Measurements from ENCODE around the gene NFKBIA. TPM values are rescaled to one million over a fixed set of nuclear protein-coding genes. Genes with fewer than 3 reads are reported as not detected.

NFKBIA gene
- total and polyA plus RNA-seq, 4 donors, result 39.3 to 90.7 (median 55.4) TPM

DNA sequence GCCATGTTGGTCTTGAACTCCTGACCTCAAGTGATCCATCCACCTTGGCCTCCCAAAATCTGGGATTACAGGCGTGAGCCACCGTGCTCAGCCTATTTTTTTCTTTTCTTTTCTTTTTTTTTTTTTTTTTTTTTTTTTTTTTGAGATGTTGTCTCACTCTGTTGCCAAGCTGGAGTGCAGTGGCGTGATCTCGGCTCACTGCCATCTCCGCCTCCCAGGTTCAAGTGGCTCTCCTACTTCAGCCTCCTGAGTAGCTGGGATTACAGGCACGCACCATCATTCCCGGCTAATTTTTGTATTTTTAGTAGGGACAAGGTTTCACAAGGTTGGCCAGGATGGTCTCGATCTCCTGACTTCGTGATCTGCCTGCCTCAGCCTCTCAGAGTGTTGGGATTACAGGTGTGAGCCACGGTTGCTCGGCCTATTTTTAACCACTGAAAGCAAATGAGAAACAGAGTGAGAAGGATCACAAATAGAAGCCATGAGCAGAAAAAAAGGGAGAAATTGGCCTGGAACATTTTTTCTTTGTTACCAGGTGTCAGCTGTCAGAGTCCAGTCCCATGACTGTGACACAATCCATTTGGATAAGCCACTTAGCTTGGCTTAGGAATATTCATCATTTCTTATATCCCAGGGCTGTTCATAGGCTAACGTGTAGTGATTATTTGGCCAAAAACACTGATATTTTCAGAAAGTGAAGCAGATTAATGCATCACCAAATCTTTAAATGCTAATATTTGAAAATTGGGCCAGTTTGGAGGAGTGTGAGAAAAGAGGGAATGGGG lies 7.9 kb upstream of the NFKBIA start:
- H3K4me3 ChIP-seq (ENCODE audit: low read depth, low read length), result no peak overlapping the region

DNA sequence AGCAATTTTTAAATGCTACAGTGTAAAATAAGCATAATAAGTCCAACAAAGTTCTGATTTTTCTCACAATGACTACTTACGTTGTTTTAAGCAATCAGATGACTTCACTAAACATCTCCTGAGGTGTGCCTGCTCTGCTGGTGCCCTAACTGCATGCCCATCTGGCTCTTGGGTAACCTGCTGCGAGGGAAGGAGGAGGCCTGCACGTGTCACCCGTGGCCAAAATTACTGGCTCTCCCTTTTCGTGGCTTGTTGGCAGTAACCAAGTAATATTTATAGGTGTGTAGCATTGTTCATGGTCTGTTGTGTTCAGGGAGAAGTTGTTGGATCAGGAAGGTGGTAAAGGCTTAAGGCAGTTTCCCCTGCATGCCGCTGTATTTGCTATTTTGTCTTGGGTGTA lies 6.3 kb upstream of the NFKBIA start:
- Histone ChIP-seq H3K9me3 (ENCODE audit: control insufficient read depth, insufficient read depth, low read length) (no peaks in the 10 kb centered on the region), H3K27me3 (ENCODE audit: control insufficient read depth, insufficient read depth, low read length) (no peaks in the 10 kb centered on the region), H3K4me3 (ENCODE audit: low read depth, low read length) (no peak overlapping the region), H3K36me3 (ENCODE audit: control insufficient read depth, insufficient read depth, low read length) (no peaks in the 10 kb centered on the region), H3K4me1 (ENCODE audit: control insufficient read depth, insufficient read depth, low read length) (peaks cover 3% of the 10 kb centered on the region), H3K27ac (ENCODE audit: low read depth, low read length) (no peak overlapping the region)
- 82% methylated on average over 6 of the region's 6 CpGs for WGBS (ENCODE audit: insufficient coverage)
- no peak for DNase-seq (ENCODE audit: low read depth in 4 of 6, low spot score in 6 of 6)

More for the DNA sequence above, 7.9 kb upstream of the NFKBIA start:
- H3K36me3 ChIP-seq (ENCODE audit: control insufficient read depth, insufficient read depth, low read length), result no peaks in the 10 kb centered on the region
- H3K9me3 ChIP-seq (ENCODE audit: control insufficient read depth, insufficient read depth, low read length), result no peaks in the 10 kb centered on the region
- WGBS (ENCODE audit: insufficient coverage), result 96% methylated on average over 7 of the region's 12 CpGs
- no peaks in the 10 kb centered on the region for H3K27me3 ChIP-seq (ENCODE audit: control insufficient read depth, insufficient read depth, low read length)
- H3K27ac ChIP-seq (ENCODE audit: low read depth, low read length), result no peak overlapping the region
- no peak for DNase-seq (ENCODE audit: low read depth in 4 of 6, low spot score in 6 of 6)
- H3K4me1 ChIP-seq (ENCODE audit: control insufficient read depth, insufficient read depth, low read length), result peaks cover 3% of the 10 kb centered on the region

DNA sequence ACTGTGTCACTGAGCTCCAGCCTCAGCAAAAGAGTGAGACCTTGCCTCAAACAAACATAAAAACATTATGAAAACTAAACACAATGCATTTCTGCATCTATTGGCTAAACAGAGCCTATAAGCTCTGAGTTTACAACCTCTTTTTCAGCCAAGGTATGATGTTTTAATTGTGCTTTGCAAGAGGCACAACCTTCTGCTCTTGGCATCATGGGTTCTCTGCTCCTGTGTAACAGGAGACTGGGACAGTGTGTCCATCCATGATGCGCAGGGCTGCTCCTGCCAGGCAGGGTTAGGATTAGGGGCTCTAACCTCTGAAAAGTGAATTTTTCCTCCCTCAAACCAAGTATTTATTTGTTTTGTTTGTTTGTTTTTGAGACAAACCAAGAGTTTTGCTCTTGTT lies 5.0 kb upstream of the NFKBIA start:
- no peak for DNase-seq (ENCODE audit: low read depth in 4 of 6, low spot score in 6 of 6)
- no peaks in the 10 kb centered on the region for H3K9me3 ChIP-seq (ENCODE audit: control insufficient read depth, insufficient read depth, low read length)
- no peaks in the 10 kb centered on the region for H3K27me3 ChIP-seq (ENCODE audit: control insufficient read depth, insufficient read depth, low read length)
- H3K4me1 ChIP-seq (ENCODE audit: control insufficient read depth, insufficient read depth, low read length), result peaks cover 15% of the 10 kb centered on the region
- H3K4me3 ChIP-seq (ENCODE audit: low read depth, low read length), result no peak overlapping the region
- H3K36me3 ChIP-seq (ENCODE audit: control insufficient read depth, insufficient read depth, low read length), result no peaks in the 10 kb centered on the region
- no peak overlapping the region for H3K27ac ChIP-seq (ENCODE audit: low read depth, low read length)
- 100% methylated on average over 1 of the region's 1 CpG for WGBS (ENCODE audit: insufficient coverage)

DNA sequence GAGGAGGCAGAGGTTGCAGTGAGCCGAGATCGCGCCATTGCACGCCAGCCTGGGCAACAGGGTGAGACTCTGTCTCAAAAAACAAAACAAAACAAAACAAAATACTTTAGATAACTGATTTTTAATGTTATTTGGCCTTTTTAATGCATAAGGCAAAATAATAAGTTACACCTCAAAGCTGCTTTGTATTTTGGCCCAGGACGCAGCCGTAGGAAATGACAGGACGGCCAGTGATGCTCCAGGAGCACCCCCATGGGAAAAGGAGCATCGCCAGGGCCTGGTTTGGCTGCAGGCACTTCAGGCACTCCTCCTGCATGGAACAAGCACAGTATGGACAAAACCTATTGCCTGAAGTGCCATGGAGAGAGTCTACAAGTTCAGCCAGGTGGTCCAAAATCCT lies 3.5 kb upstream of the NFKBIA start:
- Histone ChIP-seq H3K4me3 (ENCODE audit: low read depth, low read length) (no peak overlapping the region), H3K27ac (ENCODE audit: low read depth, low read length) (no peak overlapping the region), H3K4me1 (ENCODE audit: control insufficient read depth, insufficient read depth, low read length) (peaks cover 21% of the 10 kb centered on the region), H3K9me3 (ENCODE audit: control insufficient read depth, insufficient read depth, low read length) (no peaks in the 10 kb centered on the region), H3K27me3 (ENCODE audit: control insufficient read depth, insufficient read depth, low read length) (no peaks in the 10 kb centered on the region), H3K36me3 (ENCODE audit: control insufficient read depth, insufficient read depth, low read length) (peaks cover 8% of the 10 kb centered on the region)
- 93% methylated on average over 4 of the region's 8 CpGs for WGBS (ENCODE audit: insufficient coverage)
- no peak for DNase-seq (ENCODE audit: low read depth in 4 of 6, low spot score in 6 of 6)

DNA sequence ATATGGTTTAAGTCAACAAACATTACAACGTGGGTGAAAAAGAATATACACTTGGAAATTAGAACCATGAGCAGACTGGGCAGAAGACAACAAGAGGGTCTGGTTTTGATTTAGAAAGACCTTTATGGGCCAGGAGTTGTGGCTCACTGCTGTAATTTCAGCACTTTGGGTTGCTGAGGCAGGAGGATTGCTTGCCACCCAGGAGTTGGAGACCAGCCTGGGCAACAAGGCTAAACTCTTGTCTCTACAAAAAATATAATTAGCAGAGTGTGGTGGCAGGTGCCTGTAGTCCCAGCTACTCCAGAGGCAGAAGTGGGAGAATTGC lies 2.7 kb upstream of the NFKBIA start:
- no peak for DNase-seq (ENCODE audit: low read depth in 4 of 6, low spot score in 6 of 6)
- H3K9me3 ChIP-seq (ENCODE audit: control insufficient read depth, insufficient read depth, low read length), result no peaks in the 10 kb centered on the region
- H3K27ac ChIP-seq (ENCODE audit: low read depth, low read length), result no peak overlapping the region
- no peak overlapping the region for H3K4me3 ChIP-seq (ENCODE audit: low read depth, low read length)
- peaks cover 27% of the 10 kb centered on the region for H3K4me1 ChIP-seq (ENCODE audit: control insufficient read depth, insufficient read depth, low read length)
- no CpG with 5 or more reads among the region's 1 CpG for WGBS (ENCODE audit: insufficient coverage)
- no peaks in the 10 kb centered on the region for H3K27me3 ChIP-seq (ENCODE audit: control insufficient read depth, insufficient read depth, low read length)
- peaks cover 15% of the 10 kb centered on the region for H3K36me3 ChIP-seq (ENCODE audit: control insufficient read depth, insufficient read depth, low read length)

DNA sequence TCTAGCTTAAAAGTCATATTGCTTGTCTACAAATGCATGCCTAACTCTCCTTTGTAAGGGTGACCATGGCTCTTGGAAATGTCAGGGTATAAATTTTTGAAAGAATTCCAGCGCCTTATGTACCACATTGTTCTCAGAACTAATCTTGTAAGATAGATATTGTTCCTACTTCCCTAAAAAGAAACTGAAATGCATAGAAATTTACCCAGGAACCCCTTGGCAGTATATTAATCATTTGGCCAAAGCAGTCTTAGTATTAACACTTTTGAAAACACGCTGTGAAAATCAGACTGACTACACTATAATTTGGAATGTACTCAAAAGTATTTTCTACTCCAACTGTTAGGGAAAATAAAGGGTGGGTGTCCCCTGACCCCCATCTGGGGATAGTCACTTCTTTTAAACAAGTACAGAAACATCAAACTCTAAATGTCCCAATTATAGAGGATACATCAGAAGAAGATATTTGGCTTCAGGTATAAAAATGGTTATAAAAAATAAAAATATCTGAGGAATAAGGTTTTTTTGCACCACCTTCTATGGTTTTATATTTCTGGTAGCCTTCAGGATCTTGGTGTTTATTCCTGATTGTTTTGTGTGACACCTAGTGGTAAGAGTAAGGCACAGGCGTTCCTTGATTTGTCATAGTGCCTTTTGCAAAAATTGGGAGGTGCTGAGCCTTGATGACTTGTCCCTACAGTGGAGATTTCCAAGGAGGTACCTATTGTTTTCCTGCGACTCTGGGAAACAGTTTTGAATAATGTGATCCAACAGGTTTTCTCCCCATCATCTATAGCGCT lies 2.2 kb upstream of the NFKBIA start:
- no peaks in the 10 kb centered on the region for H3K27me3 ChIP-seq (ENCODE audit: control insufficient read depth, insufficient read depth, low read length)
- no peaks in the 10 kb centered on the region for H3K9me3 ChIP-seq (ENCODE audit: control insufficient read depth, insufficient read depth, low read length)
- WGBS (ENCODE audit: insufficient coverage), result 0% methylated on average over 1 of the region's 5 CpGs
- peak in 2 of 6 donors; percentile 83 to 90 for DNase-seq (ENCODE audit: low read depth in 4 of 6, low spot score in 6 of 6)
- no peak overlapping the region for H3K27ac ChIP-seq (ENCODE audit: low read depth, low read length)
- H3K4me1 ChIP-seq (ENCODE audit: control insufficient read depth, insufficient read depth, low read length), result peaks cover 29% of the 10 kb centered on the region
- H3K36me3 ChIP-seq (ENCODE audit: control insufficient read depth, insufficient read depth, low read length), result peaks cover 17% of the 10 kb centered on the region
- H3K4me3 ChIP-seq (ENCODE audit: low read depth, low read length), result no peak overlapping the region

DNA sequence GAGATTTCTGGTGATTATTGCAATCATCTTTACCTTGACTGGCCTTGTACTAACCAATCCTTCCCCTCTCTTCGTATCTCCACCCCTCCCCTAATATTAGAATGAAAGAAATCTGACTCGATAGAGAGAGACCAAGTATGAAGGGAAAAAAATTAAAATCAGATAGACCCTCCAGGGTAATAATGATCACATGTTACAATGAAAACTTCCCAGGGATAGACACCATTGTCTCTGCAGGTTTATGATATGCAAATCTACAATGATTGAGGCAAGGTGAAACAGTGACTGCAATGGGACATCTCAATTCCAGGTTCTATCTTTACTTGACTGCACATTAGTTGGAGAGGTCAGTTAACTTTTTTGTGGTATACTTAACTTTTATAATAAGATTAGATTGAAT lies 1.5 kb upstream of the NFKBIA start:
- no CpG with 5 or more reads among the region's 2 CpGs for WGBS (ENCODE audit: insufficient coverage)
- no peaks in the 10 kb centered on the region for H3K9me3 ChIP-seq (ENCODE audit: control insufficient read depth, insufficient read depth, low read length)
- no peaks in the 10 kb centered on the region for H3K27me3 ChIP-seq (ENCODE audit: control insufficient read depth, insufficient read depth, low read length)
- peak overlapping the region; percentile 97 for H3K27ac ChIP-seq (ENCODE audit: low read depth, low read length)
- DNase-seq (ENCODE audit: low read depth in 4 of 6, low spot score in 6 of 6), result no peak
- H3K4me1 ChIP-seq (ENCODE audit: control insufficient read depth, insufficient read depth, low read length), result peaks cover 29% of the 10 kb centered on the region
- H3K4me3 ChIP-seq (ENCODE audit: low read depth, low read length), result no peak overlapping the region
- peaks cover 19% of the 10 kb centered on the region for H3K36me3 ChIP-seq (ENCODE audit: control insufficient read depth, insufficient read depth, low read length)

DNA sequence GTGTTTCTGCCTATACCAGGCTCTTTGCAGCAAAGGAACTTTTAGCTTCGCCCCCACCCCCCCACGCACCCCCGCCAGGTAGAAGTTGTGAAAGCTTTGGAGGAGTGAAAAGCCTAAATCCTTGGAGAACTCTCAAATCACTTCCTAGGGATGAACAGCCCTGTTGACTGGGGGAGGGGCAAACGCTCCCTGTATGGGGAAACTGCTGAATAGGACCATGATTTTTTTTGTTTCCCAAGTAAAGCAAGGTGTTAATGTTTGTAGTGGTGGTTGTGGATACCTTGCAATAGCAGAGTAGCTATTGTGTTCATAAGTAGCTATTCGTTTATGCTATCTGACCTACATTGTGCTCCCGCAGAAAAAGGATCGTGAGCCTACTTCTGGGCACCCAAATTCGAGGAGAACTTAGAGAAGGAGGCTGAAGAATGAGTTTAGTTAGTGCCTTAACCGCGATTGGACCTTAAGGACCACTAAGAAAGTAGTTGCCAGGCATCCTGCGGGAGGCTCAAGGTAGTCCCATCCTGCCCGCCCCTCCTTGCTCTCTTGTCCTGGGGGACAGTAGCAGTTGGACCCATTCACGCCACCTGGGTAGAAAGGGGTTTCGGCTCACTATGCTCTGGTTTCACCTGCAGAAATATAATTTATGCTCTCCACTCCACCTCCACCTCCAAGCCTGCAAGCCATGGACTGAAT lies 901 bp upstream of the NFKBIA start:
- Histone ChIP-seq H3K27ac (ENCODE audit: low read depth, low read length) (peak overlapping the region; percentile 97), H3K36me3 (ENCODE audit: control insufficient read depth, insufficient read depth, low read length) (peaks cover 22% of the 10 kb centered on the region), H3K27me3 (ENCODE audit: control insufficient read depth, insufficient read depth, low read length) (no peaks in the 10 kb centered on the region), H3K4me3 (ENCODE audit: low read depth, low read length) (peak overlapping the region; percentile 74), H3K9me3 (ENCODE audit: control insufficient read depth, insufficient read depth, low read length) (no peaks in the 10 kb centered on the region), H3K4me1 (ENCODE audit: control insufficient read depth, insufficient read depth, low read length) (peaks cover 29% of the 10 kb centered on the region)
- peak in 1 of 6 donors; percentile 38 for DNase-seq (ENCODE audit: low read depth in 4 of 6, low spot score in 6 of 6)
- 30% methylated on average over 7 of the region's 14 CpGs for WGBS (ENCODE audit: insufficient coverage)

DNA sequence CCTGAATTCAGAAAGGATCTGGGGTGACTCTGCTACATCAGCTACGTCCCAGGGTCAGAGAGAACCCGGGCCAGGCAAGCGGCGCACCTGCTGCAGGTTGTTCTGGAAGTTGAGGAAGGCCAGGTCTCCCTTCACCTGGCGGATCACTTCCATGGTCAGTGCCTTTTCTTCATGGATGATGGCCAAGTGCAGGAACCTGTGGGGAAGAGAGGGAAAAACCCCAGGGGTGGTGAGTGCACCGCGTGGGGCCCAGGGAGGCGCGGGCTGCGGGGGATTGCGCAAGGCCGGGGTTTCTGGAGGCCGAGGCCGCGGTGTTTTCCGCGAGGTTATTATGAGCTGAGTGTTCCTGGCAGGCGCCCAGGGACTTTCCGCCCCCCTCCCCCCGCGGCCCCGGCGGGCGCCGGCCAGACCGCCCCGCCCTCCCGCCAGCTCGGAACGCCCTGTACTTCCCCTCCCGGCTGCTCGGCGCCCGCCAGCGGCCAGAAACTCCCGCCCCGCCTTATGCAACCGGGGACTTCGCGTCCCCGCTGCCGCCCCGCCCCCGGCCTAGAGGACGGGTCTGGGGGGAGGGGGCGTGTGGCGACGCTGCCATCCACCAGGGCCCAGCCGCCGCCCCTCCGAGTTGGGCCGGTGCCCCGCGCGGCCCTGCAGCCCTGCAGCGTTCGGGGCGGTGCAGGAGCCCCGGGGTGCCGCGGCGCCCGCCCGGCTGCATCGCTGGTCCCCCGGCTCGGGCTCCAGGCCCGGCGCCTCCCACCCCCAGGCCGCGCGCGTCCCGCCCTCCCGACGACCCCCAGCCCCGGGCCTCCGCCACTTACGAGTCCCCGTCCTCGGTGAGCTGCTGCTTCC lies 723 bp downstream of the NFKBIA start:
- Histone ChIP-seq H3K27me3 (ENCODE audit: control insufficient read depth, insufficient read depth, low read length) (no peaks in the 10 kb centered on the region), H3K4me1 (ENCODE audit: control insufficient read depth, insufficient read depth, low read length) (peaks cover 29% of the 10 kb centered on the region), H3K9me3 (ENCODE audit: control insufficient read depth, insufficient read depth, low read length) (no peaks in the 10 kb centered on the region), H3K4me3 (ENCODE audit: low read depth, low read length) (peak overlapping the region; percentile 74), H3K36me3 (ENCODE audit: control insufficient read depth, insufficient read depth, low read length) (peaks cover 22% of the 10 kb centered on the region), H3K27ac (ENCODE audit: low read depth, low read length) (peak overlapping the region; percentile 97)
- 1% methylated on average over 73 of the region's 81 CpGs for WGBS (ENCODE audit: insufficient coverage)
- peak in 4 of 6 donors; percentile 65 to 94 (median 82) for DNase-seq (ENCODE audit: low read depth in 4 of 6, low spot score in 6 of 6)

All from spinal cord (tissue), 10 donors.